Left cardiac atrium (tissue), 4 donors: ENCODE measurements around the gene VMO1. TPM values are rescaled to one million over a fixed set of nuclear protein-coding genes. Genes with fewer than 3 reads are reported as not detected.

ENCODE experiments used
- ATAC-seq, 2 donors: fragments of 200-7000 bp; cut with Tn5 transposase; one replicate each; pipeline ENCODE4 v1.9.1; 2020; ENCODE audit warnings: mild to moderate bottlenecking in 2 of 2, moderate library complexity in 2 of 2
- DNase-seq: peaks from one replicate; pipeline ENCODE4 v3.0.0-alpha.2; 2020
- intact Hi-C, 2 donors: fragments of 100-400 bp; cut with DNase I; formaldehyde crosslinking; loops; one replicate each; pipeline versions ENCODE4 v1.14.1 to v1.15.1; 2022 to 2023
- total RNA-seq, 2 donors: library from RNA; stranded (reverse); fragmentation: NEBNext Ultra II Directional; extraction: Animal tissue kit (Norgen Biotek cat#: 25700); gene quantifications; one replicate each; pipeline ENCODE4 v1.2.1, GENCODE V29; 2021
- donor health status: DM: no; HTN: yes; CAD: no.
- donor health status: DM: no; HTN: yes; CAD: no; lungs with severe emphysema.
- donor health status: DM: yes; HTN: yes; CAD: no.
- donor health status: Dilated cardiomyopathy.

VMO1 gene
- total RNA-seq, 2 donors from 2014 or later: 0.81 to 1.1 TPM

- peak; percentile 76 to 77 for ATAC-seq
- peak; percentile 68 for DNase-seq
- intact Hi-C loops: loop anchor here (5.0 to 10.0 kb wide), 2 partner anchors 48 to 145 kb away; partner anchors contain the start of genes GLTPD2 (in 1 of the 2) and VMO1 (in 1 of the 2)
Measured at GRCh38 chr17:4739122-4740024, 46.8 kb downstream of the VMO1 start, which contains the start of the genes CXCL16 and ZMYND15. TSS of gene CXCL16 (minus strand) at chr17:4739928. CDS start at chr17:4739339, 589 bp downstream. TSS of gene ZMYND15 (plus strand) at chr17:4739833. CDS start at chr17:4740549, 716 bp downstream.

- intact Hi-C loops: loop anchor here in 1 of 2 donors (10.0 kb wide), 1 partner anchor 146 kb away; no protein-coding TSS in a partner anchor
- ATAC-seq (peak; percentile 11 to 12), DNase-seq (no peak)
Measured at GRCh38 chr17:4738136-4739121, 47.7 kb downstream of the VMO1 start.

GRCh38 chr17:4735876-4736651 is 50.1 kb downstream of the VMO1 start:
- no peak for DNase-seq
- intact Hi-C loops: loop anchor here in 1 of 2 donors (10.0 kb wide), 1 partner anchor 149 kb away; no protein-coding TSS in a partner anchor
- no peak for ATAC-seq

Other genes with a start within 250 kb of the VMO1 start
- gene MYBBP1A, start 231.0 kb downstream of the VMO1 start, total RNA-seq: 10 to 100 TPM; 17.6 to 34.9 TPM
- not detected for gene GGT6, start 225.8 kb downstream of the VMO1 start, total RNA-seq
- gene SMTNL2, start 201.8 kb downstream of the VMO1 start, total RNA-seq: 10 to 100 TPM; 13.2 to 13.3 TPM
- 10 to 100 TPM in 1 of 2 donors, 1 to 10 TPM in 1; 4.7 to 11.7 TPM for gene ALOX15, start 144.7 kb downstream of the VMO1 start, total RNA-seq
- 10 to 100 TPM; 36.4 to 38.7 TPM for gene PELP1, start 82.2 kb downstream of the VMO1 start, total RNA-seq
- 10 to 100 TPM; 30.7 to 43.5 TPM for gene ARRB2, start 75.7 kb downstream of the VMO1 start, total RNA-seq
- gene MED11, start 54.9 kb downstream of the VMO1 start, total RNA-seq: 10 to 100 TPM; 16.9 to 17.6 TPM
- gene ZMYND15, start 46.5 kb downstream of the VMO1 start, total RNA-seq: under 1 TPM; 0.21 to 0.39 TPM
- 1 to 10 TPM; 6.5 to 8.2 TPM for gene CXCL16, start 46.4 kb downstream of the VMO1 start, total RNA-seq
- gene TM4SF5, start 14.5 kb downstream of the VMO1 start, total RNA-seq: not detected
- gene GLTPD2, start 2.6 kb upstream of the VMO1 start, total RNA-seq: not detected
- 100 to 1,000 TPM; 145 to 147 TPM for gene PSMB6, start 9.8 kb upstream of the VMO1 start, total RNA-seq
- 10 to 100 TPM; 14.7 to 14.9 TPM for gene PLD2, start 20.8 kb upstream of the VMO1 start, total RNA-seq
- 10 to 100 TPM; 40.1 to 42.2 TPM for gene MINK1, start 47.0 kb upstream of the VMO1 start, total RNA-seq
- 1 to 10 TPM; 1.3 to 2.3 TPM for gene C17orf107, start 113.2 kb upstream of the VMO1 start, total RNA-seq
- gene CHRNE, start 116.7 kb upstream of the VMO1 start, total RNA-seq: 100 to 1,000 TPM in 1 of 2 donors, 10 to 100 TPM in 1; 36.8 to 118 TPM
- gene GP1BA, start 145.9 kb upstream of the VMO1 start, total RNA-seq: under 1 TPM; 0.13 to 0.15 TPM
- gene SLC25A11, start 153.7 kb upstream of the VMO1 start, total RNA-seq: 100 to 1,000 TPM; 166 to 175 TPM
- 10 to 100 TPM; 76.2 to 95.6 TPM for gene RNF167, start 153.9 kb upstream of the VMO1 start, total RNA-seq
- 100 to 1,000 TPM; 254 to 303 TPM for gene PFN1, start 162.2 kb upstream of the VMO1 start, total RNA-seq
- 100 to 1,000 TPM; 149 to 228 TPM for gene ENO3, start 164.8 kb upstream of the VMO1 start, total RNA-seq
- 100 to 1,000 TPM; 113 to 128 TPM for gene SPAG7, start 181.5 kb upstream of the VMO1 start, total RNA-seq
- gene CAMTA2, start 201.3 kb upstream of the VMO1 start, total RNA-seq: 10 to 100 TPM; 35.5 to 46.1 TPM
- 1 to 10 TPM; 1.8 to 2.6 TPM for gene INCA1, start 211.2 kb upstream of the VMO1 start, total RNA-seq
- 100 to 1,000 TPM; 405 to 447 TPM for gene KIF1C, start 211.6 kb upstream of the VMO1 start, total RNA-seq
- under 1 TPM in 1 of 2 donors, not detected in 1; 0.10 TPM for gene SLC52A1, start 249.1 kb upstream of the VMO1 start, total RNA-seq